HCT116 (cell line): ENCODE results near the gene COQ2. TPM values are rescaled to one million over a fixed set of nuclear protein-coding genes. Genes with fewer than 3 reads are reported as not detected.

Source experiments
- ATAC-seq: fragments of 200-7000 bp; cut with Tn5 transposase; 2 replicates; pipeline ENCODE4 v1.9.1; 2020; ENCODE audit warnings: mild to moderate bottlenecking, moderate library complexity
- BruUV-seq: library from RNA; stranded (reverse); fragments of 400-500 nt; replicated peaks from 2 replicates; lab custom pipeline; 2021; lab: Mats Ljungman, UMichigan
- CTCF ChIA-PET: fragments of 300-600 bp; sonication (Branson Sonifier 250); formaldehyde crosslinking; loops from one replicate; lab custom pipeline; 2021; ENCODE audit warnings: antibody characterized with exemption; lab: Charles Lee
- POLR2A ChIA-PET: fragments of 300-600, 350-600 bp; sonication (Branson Sonifier 250); formaldehyde crosslinking; loops from one replicate; lab custom pipeline; 2021; ENCODE audit warnings: antibody characterized with exemption; lab: Charles Lee
- RAD21 ChIA-PET, 2 experiments: fragments of 300-600 bp; sonication (Branson Sonifier 250); formaldehyde crosslinking; loops; one replicate each; lab custom pipeline; 2023; ENCODE audit warnings: low total read pairs in 2 of 2; ENCODE audit not compliant: uncharacterized antibody in 2 of 2, unreplicated experiment in 2 of 2, low non-redundant PET in 1 of 2; lab: Charles Lee
- DNase-seq: peaks from one replicate; pipeline ENCODE4 v3.0.0-alpha.2; 2010; ENCODE audit warnings: low read depth, low spot score
- H2AFZ ChIP-seq: fragments of 200-600 bp; shearing (Covaris generic), sonication (generic); 2 replicates; pipeline ENCODE4 v1.6.1; 2017; ENCODE audit warnings: low read depth, mixed run types, mixed read lengths, antibody characterized with exemption, low read length; ENCODE audit not compliant: poor library complexity, severe bottlenecking
- H3K27ac ChIP-seq: 2 replicates; pipeline ENCODE4 v1.5.1; 2012; ENCODE audit warnings: low read depth, low read length
- H3K27me3 ChIP-seq: fragments of 200-600 bp; sonication (generic); 2 replicates; pipeline ENCODE4 v1.6.1; 2016; ENCODE audit warnings: mixed run types, low read length, mixed read lengths; ENCODE audit not compliant: insufficient read depth
- H3K36me3 ChIP-seq, 2 experiments: fragments of 200-500 bp in 1 of 2; fragments of 200-600 bp in 1 of 2; sonication (Bioruptor generic) in 1 of 2; sonication (generic) in 1 of 2; 2 replicates each; pipeline versions ENCODE4 v1.5.1 to v1.6.1; 2014 to 2016; ENCODE audit warnings: low read length in 2 of 2, inconsistent platforms in 1 of 2, mixed read lengths in 1 of 2, mixed run types in 1 of 2; ENCODE audit not compliant: insufficient read depth in 2 of 2, control insufficient read depth in 1 of 2
- H3K4me1 ChIP-seq, 2 experiments: fragments of 200-600 bp in 1 of 2; sonication (generic) in 1 of 2; 2 replicates each; pipeline versions ENCODE4 v1.5.1 to v1.6.1; 2012 to 2017; ENCODE audit warnings: low read length in 2 of 2, inconsistent platforms in 1 of 2, mild to moderate bottlenecking in 1 of 2, mixed read lengths in 1 of 2, mixed run types in 1 of 2, moderate library complexity in 1 of 2; ENCODE audit not compliant: insufficient read depth in 2 of 2, control insufficient read depth in 1 of 2
- H3K4me2 ChIP-seq: fragments of 200-600 bp; sonication (generic); 2 replicates; pipeline ENCODE4 v1.6.1; 2017; ENCODE audit warnings: mixed run types, low read length, mixed read lengths
- H3K4me3 ChIP-seq, 2 experiments: fragments of 200-600 bp in 1 of 2; sonication (generic) in 1 of 2; replicated peaks in 1 of 2; 2 replicates each; pipeline ENCODE4 v1.5.1; 2011 to 2016; ENCODE audit warnings: low read length in 2 of 2, control low read depth in 1 of 2, low read depth in 1 of 2, mild to moderate bottlenecking in 1 of 2, mixed read lengths in 1 of 2, mixed run types in 1 of 2
- H3K79me2 ChIP-seq: fragments of 200-600 bp; sonication (generic); 2 replicates; pipeline ENCODE4 v1.6.1; 2017; ENCODE audit warnings: mild to moderate bottlenecking, mixed run types, low read length, moderate library complexity, mixed read lengths; ENCODE audit not compliant: insufficient read depth
- H3K9ac ChIP-seq: fragments of 200-600 bp; sonication (generic); 2 replicates; pipeline ENCODE4 v1.6.1; 2016; ENCODE audit warnings: low read length, mixed read lengths
- H3K9me2 ChIP-seq: fragments of 200-600 bp; sonication (generic), shearing (Covaris generic); 2 replicates; pipeline ENCODE4 v1.6.1; 2017; ENCODE audit warnings: mixed run types, mild to moderate bottlenecking, moderate library complexity; ENCODE audit not compliant: insufficient read depth
- H3K9me3 ChIP-seq, 2 experiments: fragments of 200-500 bp in 1 of 2; fragments of 200-600 bp in 1 of 2; sonication (Bioruptor generic) in 1 of 2; sonication (generic) in 1 of 2; 2 replicates each; pipeline ENCODE4 v1.6.1; 2014 to 2017; ENCODE audit warnings: low read length in 2 of 2, mixed read lengths in 2 of 2, inconsistent platforms in 1 of 2, low read depth in 1 of 2, mild to moderate bottlenecking in 1 of 2, mixed run types in 1 of 2, moderate library complexity in 1 of 2; ENCODE audit not compliant: control insufficient read depth in 1 of 2, insufficient read depth in 1 of 2
- H4K20me1 ChIP-seq: fragments of 200-600 bp; sonication (generic), shearing (Covaris generic); 2 replicates; pipeline ENCODE4 v1.6.1; 2017; ENCODE audit warnings: mixed run types, mild to moderate bottlenecking, moderate library complexity; ENCODE audit not compliant: insufficient read depth
- ATF3 ChIP-seq: IDR thresholded peaks from 2 replicates; pipeline ENCODE4 v1.6.1; 2012
- CBX3 ChIP-seq: IDR thresholded peaks from 2 replicates; pipeline ENCODE4 v1.6.1; 2012; ENCODE audit warnings: low read depth
- CEBPB ChIP-seq: IDR thresholded peaks from 2 replicates; pipeline ENCODE4 v1.6.1; 2012; ENCODE audit warnings: low read depth
- ELF1 ChIP-seq: IDR thresholded peaks from 2 replicates; pipeline ENCODE4 v1.6.1; 2012; ENCODE audit warnings: low read depth, borderline replicate concordance
- EZH2 ChIP-seq: fragments of 200-600 bp; sonication (generic); IDR thresholded peaks from 2 replicates; pipeline ENCODE4 v1.6.1; 2017; ENCODE audit warnings: antibody characterized with exemption, mixed run types
- JUND ChIP-seq: IDR thresholded peaks from 2 replicates; pipeline ENCODE4 v1.6.1; 2012
- REST ChIP-seq: IDR thresholded peaks from 2 replicates; pipeline ENCODE4 v1.6.1; 2012; ENCODE audit warnings: low read depth
- SP1 ChIP-seq: IDR thresholded peaks from 2 replicates; pipeline ENCODE4 v1.6.1; 2012; ENCODE audit warnings: low read depth
- SRF ChIP-seq: IDR thresholded peaks from 2 replicates; pipeline ENCODE4 v1.6.1; 2012; ENCODE audit warnings: low read depth
- ZFX ChIP-seq: fragments of 450-650 bp; IDR thresholded peaks from 2 replicates; pipeline ENCODE4 v1.6.1; 2017
- intact Hi-C: fragments of 100-400 bp; cut with micrococcal nuclease; formaldehyde crosslinking; loops from 2 replicates; pipeline ENCODE4 v1.10.0; 2022
- total RNA-seq: library from RNA; stranded (reverse); gene quantifications from one replicate; pipeline ENCODE4 v1.2.1, GENCODE V29; 2021; ENCODE audit not compliant: unreplicated experiment
- TF ChIP-seq, protein P1 (sequence below), 3 experiments: fragments of 200-600 bp in 1 of 3; sonication (generic) in 1 of 3; IDR thresholded peaks in 2 of 3; conservative IDR thresholded peaks in 1 of 3; 2 replicates each; pipeline ENCODE4 v1.5.1; 2012 to 2017; ENCODE audit warnings: low read depth in 2 of 3, low read length in 2 of 3, antibody characterized with exemption in 1 of 3, borderline replicate concordance in 1 of 3, control low read depth in 1 of 3, mild to moderate bottlenecking in 1 of 3, mixed read lengths in 1 of 3, mixed run types in 1 of 3, moderate library complexity in 1 of 3; ENCODE audit not compliant: insufficient read depth in 1 of 3

The COQ2 gene
- total RNA-seq, 1 experiment from 2014 or later: 20.6 TPM

DNA sequence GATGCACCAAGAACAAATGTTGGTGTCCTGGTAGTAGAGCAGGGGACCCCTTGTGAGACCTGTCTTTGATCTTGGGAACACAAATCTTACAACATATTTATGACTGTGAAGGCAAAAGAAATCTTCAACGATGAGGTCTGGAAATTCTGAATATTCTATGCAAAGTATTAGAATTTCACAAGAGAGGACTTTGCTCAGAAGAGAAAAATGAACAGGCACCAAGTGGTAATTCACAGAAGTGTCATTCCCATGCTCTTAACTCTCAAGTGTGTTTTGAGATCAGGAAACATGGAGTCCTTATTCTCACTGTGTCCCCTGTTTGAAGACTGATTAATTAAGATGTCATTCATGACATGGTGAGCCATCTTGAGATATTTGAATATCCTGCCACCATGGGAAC lies 52.5 kb downstream of the COQ2 start:
- no TSS peak for BruUV-seq
- no peak for ATAC-seq

More for the DNA sequence above, 52.5 kb downstream of the COQ2 start:
- no peak overlapping the region for H3K4me2 ChIP-seq
- H2AFZ ChIP-seq: no peak overlapping the region
- no peaks in the 10 kb centered on the region for H4K20me1 ChIP-seq
- peaks cover 0 to 22% of the 10 kb centered on the region in 2 experiments; a peak in 2 of 4 replicates for H3K4me1 ChIP-seq
- H3K9ac ChIP-seq: no peak overlapping the region
- no peaks in the 10 kb centered on the region for H3K36me3 ChIP-seq
- TF ChIP-seq CBX3 (no peak), ATF3 (no peak), CEBPB (no peak), ELF1 (no peak), SP1 (no peak), EZH2 (no peak), JUND (no peak), REST (no peak), ZFX (no peak), SRF (no peak)
- TF ChIP-seq, protein P1, sequence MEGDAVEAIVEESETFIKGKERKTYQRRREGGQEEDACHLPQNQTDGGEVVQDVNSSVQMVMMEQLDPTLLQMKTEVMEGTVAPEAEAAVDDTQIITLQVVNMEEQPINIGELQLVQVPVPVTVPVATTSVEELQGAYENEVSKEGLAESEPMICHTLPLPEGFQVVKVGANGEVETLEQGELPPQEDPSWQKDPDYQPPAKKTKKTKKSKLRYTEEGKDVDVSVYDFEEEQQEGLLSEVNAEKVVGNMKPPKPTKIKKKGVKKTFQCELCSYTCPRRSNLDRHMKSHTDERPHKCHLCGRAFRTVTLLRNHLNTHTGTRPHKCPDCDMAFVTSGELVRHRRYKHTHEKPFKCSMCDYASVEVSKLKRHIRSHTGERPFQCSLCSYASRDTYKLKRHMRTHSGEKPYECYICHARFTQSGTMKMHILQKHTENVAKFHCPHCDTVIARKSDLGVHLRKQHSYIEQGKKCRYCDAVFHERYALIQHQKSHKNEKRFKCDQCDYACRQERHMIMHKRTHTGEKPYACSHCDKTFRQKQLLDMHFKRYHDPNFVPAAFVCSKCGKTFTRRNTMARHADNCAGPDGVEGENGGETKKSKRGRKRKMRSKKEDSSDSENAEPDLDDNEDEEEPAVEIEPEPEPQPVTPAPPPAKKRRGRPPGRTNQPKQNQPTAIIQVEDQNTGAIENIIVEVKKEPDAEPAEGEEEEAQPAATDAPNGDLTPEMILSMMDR (IDR thresholded peaks at IDR 0.05 in 2 of 3, conservative IDR thresholded peaks at IDR 0.05 in 1 of 3; ENCODE audit: borderline replicate concordance in 1 of 3, insufficient read depth in 1 of 3, low read depth in 2 of 3, low read length in 2 of 3): no peak
- ChIA-PET CTCF (interaction anchor here (0.6 kb wide), 1 partner anchor 21 kb away, joined by 3 read pairs; no protein-coding TSS in a partner anchor), RAD21 (no interaction called here), POLR2A (no interaction called here)
- intact Hi-C loops: no loop called here
- no peaks in the 10 kb centered on the region for H3K9me3 ChIP-seq
- no peaks in the 10 kb centered on the region for H3K79me2 ChIP-seq
- H3K27ac ChIP-seq: no peak overlapping the region
- DNase-seq: no peak
- H3K27me3 ChIP-seq: no peaks in the 10 kb centered on the region
- H3K9me2 ChIP-seq: no peaks in the 10 kb centered on the region
- H3K4me3 ChIP-seq: no peak overlapping the region
